Adrenal gland (tissue), 5 donors: ENCODE measurements around the gene CBR4.

Source experiments
- POLR2A ChIP-seq, 2 donors: fragments of 450-650 bp; IDR thresholded peaks; one replicate each; pipeline ENCODE4 v1.6.1; 2017; ENCODE audit warnings: antibody characterized with exemption in 2 of 2, mild to moderate bottlenecking in 2 of 2, moderate library complexity in 1 of 2
- TF ChIP-seq, protein P1 (sequence below), 6 experiments: fragments of 450-650 bp in 4 of 6; fragments of 200-600 bp in 2 of 6; sonication (generic) in 1 of 6; IDR thresholded peaks; 1 replicate in 5 of 6; 2 replicates in 1 of 6; pipeline versions ENCODE4 v1.5.1 to v1.8.0; 2016 to 2021; ENCODE audit warnings: antibody characterized with exemption in 6 of 6, mild to moderate bottlenecking in 2 of 6, moderate library complexity in 1 of 6
- donor health status: DM: no; HTN: no; CAD: no.

- TF ChIP-seq, protein P1, sequence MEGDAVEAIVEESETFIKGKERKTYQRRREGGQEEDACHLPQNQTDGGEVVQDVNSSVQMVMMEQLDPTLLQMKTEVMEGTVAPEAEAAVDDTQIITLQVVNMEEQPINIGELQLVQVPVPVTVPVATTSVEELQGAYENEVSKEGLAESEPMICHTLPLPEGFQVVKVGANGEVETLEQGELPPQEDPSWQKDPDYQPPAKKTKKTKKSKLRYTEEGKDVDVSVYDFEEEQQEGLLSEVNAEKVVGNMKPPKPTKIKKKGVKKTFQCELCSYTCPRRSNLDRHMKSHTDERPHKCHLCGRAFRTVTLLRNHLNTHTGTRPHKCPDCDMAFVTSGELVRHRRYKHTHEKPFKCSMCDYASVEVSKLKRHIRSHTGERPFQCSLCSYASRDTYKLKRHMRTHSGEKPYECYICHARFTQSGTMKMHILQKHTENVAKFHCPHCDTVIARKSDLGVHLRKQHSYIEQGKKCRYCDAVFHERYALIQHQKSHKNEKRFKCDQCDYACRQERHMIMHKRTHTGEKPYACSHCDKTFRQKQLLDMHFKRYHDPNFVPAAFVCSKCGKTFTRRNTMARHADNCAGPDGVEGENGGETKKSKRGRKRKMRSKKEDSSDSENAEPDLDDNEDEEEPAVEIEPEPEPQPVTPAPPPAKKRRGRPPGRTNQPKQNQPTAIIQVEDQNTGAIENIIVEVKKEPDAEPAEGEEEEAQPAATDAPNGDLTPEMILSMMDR (IDR thresholded peaks at IDR 0.05): no peak
- no peak for TF ChIP-seq POLR2A (IDR thresholded peaks at IDR 0.05)
Measured at GRCh38 chr4:169013396-169013795, 3.3 kb upstream of the CBR4 start.
